A549 treated with ZK216348 at 1 μM for 4 hours (cell line): ENCODE results near the gene NUAK2. TPM values are rescaled to one million over a fixed set of nuclear protein-coding genes. Genes with fewer than 3 reads are reported as not detected.

Source experiments
- total RNA-seq: library from RNA; stranded (reverse); fragments of 200-300 nt; extraction: Qiagen RNA extraction; gene quantifications from 5 replicates; pipeline ENCODE4 v1.2.3, GENCODE V29; 2022; ENCODE audit warnings: low read depth

NUAK2 gene
- 22.6 to 34.1 TPM (median 31.0 TPM) in 5 replicates for total RNA-seq

GRCh38 chr1:205321162-205321958 is at the start of gene NUAK2:
Gene NUAK2 (minus strand): TSS chr1:205321745. CDS start chr1:205321628, 117 bp downstream.

GRCh38 chr1:205356440-205357139 is 35.0 kb upstream of the NUAK2 start, which contains the start of gene KLHDC8A:
Gene KLHDC8A (minus strand): TSS chr1:205356922. CDS start chr1:205343604, 13,318 bp downstream.

Other genes starting within 250 kb of the NUAK2 start
- 1.9 to 2.9 TPM (median 2.1 TPM) in 5 replicates for gene TMEM81, start 237.3 kb downstream of the NUAK2 start, total RNA-seq
- gene RBBP5, start 199.8 kb downstream of the NUAK2 start, total RNA-seq: 10.8 to 13.6 TPM (median 11.9 TPM) in 5 replicates
- gene DSTYK, start 110.0 kb downstream of the NUAK2 start, total RNA-seq: 6.4 to 10.1 TPM (median 8.3 TPM) in 5 replicates
- 1.7 to 2.4 TPM (median 2.2 TPM) in 5 replicates for gene TMCC2, start 93.8 kb downstream of the NUAK2 start, total RNA-seq
- gene KLHDC8A, start 35.2 kb upstream of the NUAK2 start, total RNA-seq: 0.37 to 0.72 TPM (median 0.47 TPM) in 5 replicates
- gene LEMD1, start 100.3 kb upstream of the NUAK2 start, total RNA-seq: not detected in 5 replicates
- gene BLACAT1, start 134.3 kb upstream of the NUAK2 start, total RNA-seq: not detected in 5 replicates
- gene CDK18, start 182.9 kb upstream of the NUAK2 start, total RNA-seq: 1.0 to 1.4 TPM (median 1.2 TPM) in 5 replicates